Hematopoietic multipotent progenitor cell treated with erythropoietin and hydrocortisone succinate and interleukin-3 and kit ligand, for 15 days (in vitro differentiated cells): Measurements from ENCODE around the gene DMAP1.

Experiments
- DNase-seq: peaks from one replicate; pipeline ENCODE4 v3.0.0-alpha.2; 2015; ENCODE audit warnings: low spot score

DMAP1 gene

DNA sequence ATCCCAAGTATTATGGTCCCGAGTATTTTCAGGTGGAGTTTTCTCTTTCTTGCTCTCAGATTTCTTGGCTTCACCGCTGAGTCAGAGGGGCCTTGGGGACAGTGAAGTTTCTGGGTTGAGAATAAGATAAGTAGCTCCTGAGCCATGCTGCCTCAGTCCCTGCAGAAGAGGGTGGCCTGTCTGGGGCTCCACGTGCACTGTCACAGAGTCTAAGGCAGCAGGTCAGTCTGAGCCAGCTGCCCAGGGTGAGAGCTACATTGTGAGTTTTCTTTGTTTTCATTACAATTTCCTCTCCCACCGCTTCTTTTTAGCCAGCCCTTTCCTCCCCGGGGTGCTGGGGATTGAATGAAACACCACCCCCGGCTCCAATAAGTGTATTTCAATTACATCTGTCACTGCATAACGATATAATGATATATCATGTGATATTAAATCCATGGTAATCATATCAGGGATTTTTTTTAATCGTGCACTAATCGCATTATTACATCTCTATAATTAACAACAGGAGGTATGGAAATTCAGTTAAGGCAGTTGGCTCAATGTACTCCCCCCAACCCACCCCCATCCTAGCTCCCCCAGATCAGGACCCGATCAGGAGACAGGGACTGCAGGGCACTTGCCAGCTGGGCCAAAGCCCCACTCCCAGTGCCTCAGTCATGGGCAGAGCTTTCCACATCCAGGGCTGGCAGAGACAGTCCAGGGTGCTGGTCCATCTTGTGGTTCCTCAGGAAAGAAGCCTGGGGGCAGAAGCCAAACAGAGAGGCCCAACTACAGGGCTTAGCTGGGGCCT, 43.7 kb downstream of the DMAP1 start:
- DNase-seq, result no peak

DNA sequence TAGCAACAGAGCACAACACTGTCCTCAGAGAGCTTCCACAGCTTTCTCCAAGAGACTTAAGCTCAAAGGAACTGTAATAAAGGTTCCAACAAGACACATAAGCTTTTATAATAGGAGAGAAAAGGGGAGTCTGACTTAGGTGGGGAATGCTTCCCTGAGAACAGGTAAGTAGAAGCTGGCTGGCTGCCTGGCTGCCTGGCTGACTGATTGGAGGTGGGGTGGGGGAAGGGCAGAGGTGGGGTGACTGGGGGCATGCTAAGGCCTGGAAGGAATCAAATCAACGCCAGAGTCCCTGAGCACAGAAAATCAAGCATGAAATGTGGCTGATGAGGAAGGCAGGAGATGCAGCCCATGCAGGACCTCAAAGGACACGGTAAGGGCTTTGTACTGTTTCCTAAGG, 45.8 kb downstream of the DMAP1 start:
- DNase-seq, result no peak

DNA sequence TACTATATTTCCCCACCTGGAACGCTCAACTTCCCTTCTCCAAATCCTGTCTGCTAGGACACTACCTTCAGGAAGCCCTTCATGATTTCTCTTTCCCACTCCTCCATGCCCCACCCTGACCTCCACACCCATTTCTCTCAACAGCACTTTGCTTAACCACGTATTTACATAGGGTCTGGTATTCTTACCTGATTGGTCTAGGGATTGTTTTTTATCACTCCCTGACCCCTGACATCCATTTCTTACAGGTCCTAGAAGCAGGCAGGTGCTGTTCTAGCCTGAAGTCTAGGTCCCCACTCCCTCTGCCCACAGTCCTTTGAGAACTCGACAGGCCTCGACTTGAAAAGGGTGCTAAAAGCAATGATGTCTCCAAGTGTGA, 47.5 kb downstream of the DMAP1 start:
- no peak for DNase-seq

DNA sequence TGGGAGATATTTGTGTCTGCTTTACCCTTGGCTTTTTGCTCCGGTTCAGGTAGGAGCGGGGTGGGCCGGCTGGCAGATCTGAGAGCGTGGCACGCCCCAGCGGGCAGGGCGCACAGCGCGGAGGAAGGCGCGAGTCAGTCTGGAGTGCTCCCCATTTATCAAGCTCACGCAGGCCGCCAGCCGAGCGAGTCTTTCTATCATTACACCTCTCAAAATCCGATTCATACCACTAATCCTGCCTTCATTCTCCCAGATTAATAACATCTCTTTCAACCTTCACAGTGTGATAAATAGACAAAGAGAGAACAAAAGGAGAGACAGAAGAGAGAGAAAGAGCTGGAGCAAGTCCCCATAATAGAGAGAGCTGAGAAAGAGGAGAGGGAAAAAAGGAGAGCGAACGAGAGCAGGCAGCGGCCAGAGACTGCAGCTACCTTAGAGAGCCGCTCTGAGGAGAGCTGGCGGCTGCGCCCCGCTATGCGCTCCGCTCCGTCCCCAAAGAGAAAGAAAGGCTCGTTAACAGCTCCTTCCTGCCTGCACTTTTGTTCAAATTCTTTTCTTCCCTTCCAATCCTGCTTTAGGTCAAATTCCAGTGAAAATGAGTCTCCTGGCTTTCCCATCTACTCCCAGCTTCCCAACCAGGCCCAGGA, 48.0 kb downstream of the DMAP1 start:
- DNase-seq, result no peak

DNA sequence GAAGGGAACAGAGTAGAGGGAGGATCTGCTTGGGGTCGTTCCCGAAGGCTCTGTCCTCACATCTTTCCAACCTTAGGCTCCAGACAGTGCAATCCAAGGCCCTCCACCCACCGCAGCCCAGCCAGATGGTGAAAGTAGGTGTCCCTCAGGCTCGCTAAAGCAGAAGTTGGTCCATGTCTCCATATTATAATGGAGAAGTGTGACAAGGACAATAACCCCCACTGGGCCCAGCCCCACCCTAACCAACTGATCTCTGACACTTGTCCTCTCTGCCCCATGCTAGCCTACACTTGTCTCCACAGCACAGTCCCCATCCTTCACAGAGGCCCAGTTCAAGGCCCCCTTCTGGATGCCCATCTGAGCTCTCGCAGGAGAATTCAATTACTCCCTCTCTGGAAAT, 48.7 kb downstream of the DMAP1 start:
- no peak for DNase-seq

DNA sequence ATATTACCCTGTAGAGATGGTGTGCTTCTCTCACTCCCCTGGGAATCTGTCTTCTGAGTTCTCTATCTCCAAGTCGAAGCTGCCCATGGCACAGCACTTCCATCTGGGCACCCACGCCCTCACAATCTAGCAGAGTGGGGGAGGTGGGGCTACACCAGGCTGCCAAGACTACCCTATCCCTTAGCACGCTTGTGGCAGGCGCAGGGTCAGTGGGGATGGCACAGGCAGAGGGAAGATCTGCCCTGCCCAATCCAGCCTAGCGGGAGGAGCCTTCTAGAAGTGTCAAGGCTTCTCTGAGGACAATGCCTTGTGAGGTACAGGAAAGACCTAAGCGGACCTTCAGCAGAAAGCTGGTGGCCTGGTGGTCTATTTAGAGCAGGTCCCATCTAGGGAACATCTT, 49.1 kb downstream of the DMAP1 start:
- DNase-seq, result no peak

DNA sequence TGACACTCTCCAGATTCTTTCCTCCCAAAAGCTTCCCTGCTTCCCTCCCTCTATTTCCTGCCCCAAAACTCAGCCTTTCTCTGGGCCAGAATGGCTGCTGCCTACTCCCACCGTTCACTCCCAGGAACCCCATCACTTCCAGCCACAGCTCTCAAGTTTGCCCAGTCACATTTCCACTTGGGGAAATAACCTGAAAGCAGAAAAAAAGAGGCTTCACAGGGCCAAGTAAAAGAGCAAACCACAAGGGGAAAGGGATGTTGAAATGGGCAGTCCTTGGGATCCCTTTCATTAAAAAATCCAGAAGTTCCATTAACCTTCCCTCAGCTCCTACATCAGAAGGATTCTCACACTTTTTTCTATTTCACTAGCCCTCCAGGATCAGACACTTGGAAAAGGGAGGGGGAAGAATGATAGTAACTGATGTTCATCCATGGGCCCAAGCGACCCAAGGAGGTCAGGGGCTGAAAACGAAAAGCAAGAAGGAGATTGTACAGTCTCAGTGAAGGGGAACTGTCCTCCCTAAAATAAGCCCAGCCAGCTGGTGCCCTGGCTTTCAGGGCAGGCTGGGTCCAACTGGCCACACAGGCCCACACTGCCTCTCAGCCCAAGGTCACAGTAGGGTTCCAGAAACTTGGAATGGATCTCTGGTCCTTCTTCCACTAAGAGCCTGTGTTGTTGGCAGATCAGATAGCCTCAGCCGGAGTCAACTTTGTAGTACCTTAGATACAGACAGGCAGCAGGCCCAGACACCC, 49.7 kb downstream of the DMAP1 start:
- DNase-seq, result no peak

DNA sequence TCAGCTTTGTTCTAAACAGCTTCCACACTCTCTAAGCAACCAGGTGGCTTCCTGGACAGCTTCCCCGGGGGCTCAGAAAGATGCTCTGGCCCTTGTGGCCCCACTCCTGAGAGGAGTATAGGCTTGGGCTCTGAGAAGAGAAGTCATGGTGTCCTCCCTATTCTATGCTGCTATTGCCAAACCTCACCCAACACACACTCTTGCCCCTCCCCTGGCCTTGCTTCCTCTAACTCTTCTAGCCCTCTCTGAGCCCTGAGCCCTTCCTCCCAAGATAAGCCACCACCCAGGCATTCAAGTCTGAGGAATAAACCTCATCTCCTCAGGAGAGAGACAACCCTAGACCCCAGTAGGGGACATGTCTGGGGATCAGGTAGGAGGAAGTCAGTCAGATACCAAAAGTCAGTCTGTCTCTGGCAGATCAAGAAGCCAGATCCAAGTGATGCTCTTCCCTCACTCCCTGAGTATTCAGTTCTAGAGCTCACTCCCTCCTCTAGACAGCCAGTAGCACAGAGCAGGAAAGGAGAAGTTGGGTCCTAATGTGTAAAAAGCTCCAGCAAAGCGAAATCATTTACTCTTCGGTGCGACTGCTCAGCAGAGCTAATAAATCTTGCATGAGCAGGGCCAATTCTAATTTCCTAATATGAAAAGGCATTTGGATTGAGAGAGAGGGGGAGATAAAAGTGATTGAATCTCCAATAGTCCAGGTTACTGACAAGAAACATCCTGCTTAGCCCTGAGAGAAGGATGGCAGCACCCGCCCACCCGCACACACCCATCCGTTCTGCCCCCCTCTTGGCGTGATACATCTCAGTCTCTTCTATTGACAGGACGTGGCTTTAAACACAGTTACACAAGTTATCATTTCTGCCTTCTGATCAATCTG, 50.5 kb downstream of the DMAP1 start:
- DNase-seq, result no peak

DNA sequence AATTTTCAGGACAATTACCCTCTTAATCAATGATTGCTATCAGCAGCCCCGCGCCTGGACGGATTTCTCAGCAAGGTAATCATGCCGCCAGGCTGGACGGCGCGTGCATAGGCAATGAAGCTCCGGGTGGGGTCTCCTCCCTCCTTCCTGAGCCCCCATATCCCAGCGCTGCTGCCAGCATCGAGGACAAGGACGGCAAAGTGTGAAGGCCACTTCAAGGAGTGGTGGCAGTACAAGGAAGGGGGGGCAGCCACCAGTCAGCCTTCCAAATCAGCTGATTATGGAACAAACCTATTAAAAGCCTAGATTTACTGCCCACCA, 51.1 kb downstream of the DMAP1 start:
- no peak for DNase-seq

DNA sequence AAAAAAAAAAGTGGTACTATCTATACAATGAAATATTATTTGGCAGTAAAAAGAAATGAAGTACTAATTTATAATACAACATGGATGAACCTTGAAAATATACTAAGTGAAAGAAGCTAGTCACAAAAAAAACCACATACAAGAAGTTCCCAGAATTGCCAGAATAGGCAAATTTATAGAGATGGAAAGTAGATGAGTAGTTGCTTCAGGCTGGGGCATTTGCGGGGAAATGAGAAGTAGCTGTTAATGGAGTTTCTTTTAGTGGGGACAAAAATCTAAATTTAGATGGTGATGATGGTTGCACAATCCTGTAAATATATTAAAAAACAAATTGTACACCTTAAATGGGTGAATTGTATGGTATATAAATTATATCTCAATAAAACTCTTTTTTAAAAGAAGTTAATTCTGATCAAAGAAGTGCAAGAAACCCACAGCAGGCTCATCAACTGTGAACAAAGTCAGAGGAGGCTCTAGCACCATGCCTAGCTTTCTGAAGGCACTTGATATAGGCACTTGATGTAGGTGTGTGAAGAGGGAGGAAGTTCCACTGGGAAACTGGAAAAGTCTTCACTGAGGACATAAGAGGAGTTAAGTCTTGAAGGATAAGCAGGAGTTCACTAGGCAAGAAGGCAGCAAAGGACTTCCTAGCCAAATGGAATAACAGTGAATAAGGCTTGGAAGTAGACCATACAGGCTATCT, 52.5 kb downstream of the DMAP1 start:
- DNase-seq, result no peak

DNA sequence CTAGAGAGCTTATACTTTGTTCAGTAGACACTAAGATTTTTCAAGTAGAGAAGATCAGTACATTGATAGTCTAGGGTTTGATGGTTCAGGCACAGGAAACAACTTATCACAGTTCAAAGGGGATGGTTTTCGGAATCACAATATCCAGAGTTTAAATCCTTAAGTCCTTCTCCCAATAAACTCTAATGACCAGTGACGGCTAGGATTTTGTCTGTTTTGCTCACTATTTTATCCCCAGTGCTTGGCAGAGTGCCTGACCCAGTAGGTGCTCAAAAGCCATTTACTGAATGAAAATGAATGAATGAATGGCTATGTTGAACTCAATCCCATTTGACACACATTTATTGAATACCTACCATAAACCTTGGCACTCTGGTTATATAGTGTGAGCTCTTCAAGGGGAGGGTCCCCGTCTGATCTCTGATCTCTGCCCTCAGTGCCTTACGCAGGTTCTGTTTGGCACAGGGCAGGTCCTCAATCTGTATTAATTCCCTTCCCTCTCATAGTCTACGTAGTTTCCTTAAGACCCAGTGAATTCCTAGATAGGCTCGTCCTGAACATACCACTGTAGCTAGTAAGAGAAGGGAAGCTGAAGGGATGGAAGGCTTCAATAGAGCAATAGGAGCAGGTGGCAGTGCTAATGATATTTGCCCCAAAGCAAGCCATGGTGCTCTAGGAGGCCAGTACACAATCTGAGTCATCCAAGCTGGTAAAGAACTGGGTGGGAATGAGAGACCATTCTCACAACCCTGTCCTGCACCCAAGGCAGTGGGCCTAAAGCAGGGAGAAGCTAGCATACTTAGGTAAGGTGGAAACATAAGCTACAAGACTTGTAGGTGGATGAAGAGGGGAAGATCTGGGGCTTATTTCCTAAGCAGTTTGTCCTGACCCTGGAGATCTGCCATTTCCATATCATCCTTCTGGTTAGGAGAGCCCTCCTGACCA, 53.4 kb downstream of the DMAP1 start:
- no peak for DNase-seq

DNA sequence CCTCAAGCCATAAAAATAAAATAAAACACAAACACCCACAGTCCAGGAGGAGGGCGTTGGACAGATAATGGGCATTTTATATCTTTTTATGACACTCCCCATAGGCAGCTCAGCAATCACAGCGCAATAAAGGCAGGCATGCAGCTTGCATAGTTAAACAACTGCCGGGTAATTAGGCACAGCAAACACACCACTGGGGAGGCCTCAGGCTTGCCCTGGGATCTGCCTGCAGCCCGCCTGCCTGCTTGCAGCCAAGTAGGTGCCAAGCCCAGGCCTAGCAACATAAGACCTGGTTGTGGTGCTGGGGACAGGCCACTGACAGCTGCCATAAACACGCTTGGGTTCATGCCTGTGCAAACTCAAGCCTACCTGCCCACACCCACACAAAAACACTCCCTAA, 54.2 kb downstream of the DMAP1 start:
- no peak for DNase-seq

DNA sequence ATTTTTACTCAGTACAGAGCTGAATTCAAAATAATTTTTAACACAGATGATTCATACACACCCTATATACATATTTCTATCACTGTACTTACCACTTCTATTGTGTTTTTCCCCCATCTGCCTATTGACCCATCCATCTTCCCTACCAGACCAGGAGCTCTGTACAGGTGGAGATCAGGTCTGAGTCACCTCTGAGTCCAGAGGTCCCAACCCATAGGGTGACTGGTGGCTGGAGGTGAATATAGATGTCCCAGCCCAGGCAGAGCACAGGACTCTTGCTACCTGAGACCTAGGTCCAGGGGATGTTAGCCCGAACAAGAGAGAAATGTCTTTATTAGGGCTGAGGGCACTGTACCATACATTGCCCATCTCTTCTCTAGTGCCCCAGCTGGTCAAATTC, 54.8 kb downstream of the DMAP1 start:
- DNase-seq, result no peak
